Inferior parietal cortex (tissue), 1 donor: Measurements from ENCODE around the gene SVIL.
"Not testable (repeated sequence)": the region's sequence is repeated elsewhere in the genome, so short reads cannot be mapped to it uniquely, and the experiment has no call there.

ENCODE experiments used
- DNase-seq: peaks from one replicate; pipeline ENCODE4 v3.0.0-alpha.2; 2016; ENCODE audit errors: extremely low spot score

Gene SVIL

GRCh38 chr10:29622382-29622922 lies 12.3 kb downstream of the SVIL start:
- DNase-seq = no peak

GRCh38 chr10:29621161-29621560 lies 13.6 kb downstream of the SVIL start:
- no peak for DNase-seq

DNA sequence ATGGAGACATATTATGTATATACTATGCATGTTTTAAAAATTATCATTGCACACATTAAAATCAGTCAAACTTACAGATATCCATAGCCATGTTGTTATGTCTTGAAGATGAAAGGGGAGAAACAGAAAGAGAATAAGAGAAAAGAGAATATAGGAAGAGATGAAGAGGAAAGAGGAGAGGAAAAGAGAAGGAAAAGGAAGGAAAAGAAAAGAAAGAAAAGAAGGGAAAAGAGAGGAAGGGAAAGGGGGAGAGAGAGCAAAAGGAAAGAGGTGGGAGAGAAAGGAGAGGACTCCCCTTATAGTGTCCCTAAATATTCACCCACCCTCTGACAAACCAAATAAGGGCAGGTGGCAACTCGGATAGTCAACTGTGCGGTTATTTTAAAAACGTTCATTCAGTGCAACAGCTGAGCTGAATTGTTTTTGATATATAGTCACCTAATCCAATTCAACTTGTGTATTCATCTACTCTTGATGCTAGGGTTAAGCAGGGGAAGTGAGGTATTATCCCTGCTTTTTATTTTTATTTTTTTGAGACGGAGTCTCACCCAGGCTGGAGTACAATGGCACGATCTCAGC lies 14.6 kb downstream of the SVIL start:
- no peak for DNase-seq

DNA sequence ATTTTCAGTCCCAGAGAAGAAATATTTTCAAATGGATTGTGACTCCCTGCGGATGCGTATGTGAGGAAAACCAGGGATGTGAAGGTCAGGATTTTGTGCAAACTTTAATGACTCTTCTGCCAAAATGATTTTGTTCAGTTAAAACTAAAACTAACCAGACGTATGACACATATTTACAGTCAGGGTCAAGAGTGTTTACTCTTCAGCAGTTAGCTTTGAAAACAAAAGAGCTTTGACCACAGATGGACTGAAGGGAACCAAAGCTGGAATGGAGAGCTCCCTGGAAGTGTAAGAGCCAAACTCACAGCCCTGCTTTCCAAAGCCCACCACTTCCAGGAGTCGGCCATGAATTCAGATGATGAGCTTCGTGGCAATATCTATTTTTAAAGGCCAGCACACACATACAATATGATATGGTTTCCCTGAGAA lies 15.5 kb downstream of the SVIL start:
- no peak for DNase-seq

DNA sequence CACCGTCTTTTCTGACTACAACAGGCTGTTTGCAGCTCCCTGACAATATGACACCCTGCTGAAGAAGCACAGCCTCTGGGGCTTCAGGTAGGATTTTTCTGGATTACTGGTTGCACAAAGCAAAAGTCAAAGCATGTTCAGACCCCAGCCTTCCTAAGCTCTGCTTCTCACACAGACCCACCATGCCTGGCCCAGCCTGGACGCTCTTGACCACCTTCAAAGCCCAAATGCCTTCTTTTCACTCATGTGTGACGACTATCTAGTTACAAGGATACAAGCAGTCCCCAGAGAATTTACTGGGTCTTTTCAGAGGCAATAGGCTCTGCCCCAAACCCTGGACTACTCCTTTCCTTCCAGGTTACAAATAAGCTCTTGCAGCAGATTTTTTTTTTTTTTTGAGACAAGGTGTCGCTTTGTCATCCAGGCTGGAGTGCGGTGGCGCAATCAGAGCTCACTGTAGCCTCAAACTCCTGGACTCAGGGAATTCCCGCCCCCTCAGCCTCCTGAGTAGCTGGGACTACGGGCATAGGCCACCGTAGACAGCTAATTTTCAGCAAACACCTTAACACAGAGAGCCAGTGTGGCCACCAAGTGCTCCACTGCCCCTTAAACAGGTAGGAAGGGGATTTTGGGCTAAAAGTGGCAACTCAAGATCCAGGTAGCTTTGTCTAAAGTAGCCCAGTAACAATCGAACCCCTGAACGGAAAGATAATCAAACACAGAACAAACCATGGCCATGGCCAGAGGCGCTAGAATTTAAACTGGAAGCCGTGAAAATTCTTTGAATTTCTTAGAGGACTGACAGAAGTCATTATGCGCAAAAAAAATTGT lies 16.2 kb downstream of the SVIL start:
- DNase-seq = no peak

DNA sequence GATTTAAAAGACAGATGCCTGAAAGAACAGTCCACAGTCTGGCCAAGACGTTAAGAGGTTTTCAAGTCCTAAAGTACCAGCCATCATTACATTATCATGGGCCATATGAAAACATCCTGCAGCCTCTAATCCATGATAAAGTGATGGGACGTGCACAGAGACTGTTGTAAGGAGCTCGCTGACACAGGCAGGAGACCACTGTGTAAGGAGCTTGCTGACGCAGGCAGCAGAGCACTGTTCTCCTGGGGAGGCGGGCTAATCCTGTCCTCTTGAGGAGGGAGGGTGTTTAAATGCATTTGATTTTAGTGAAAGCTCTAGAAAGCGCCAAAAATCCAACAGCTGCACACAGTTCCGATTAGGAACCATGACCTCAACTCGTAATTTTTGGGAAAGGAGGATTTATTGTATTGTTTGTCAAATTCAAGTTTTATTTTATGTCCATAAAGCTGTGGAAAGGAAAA lies 16.9 kb downstream of the SVIL start:
- no peak for DNase-seq

DNA sequence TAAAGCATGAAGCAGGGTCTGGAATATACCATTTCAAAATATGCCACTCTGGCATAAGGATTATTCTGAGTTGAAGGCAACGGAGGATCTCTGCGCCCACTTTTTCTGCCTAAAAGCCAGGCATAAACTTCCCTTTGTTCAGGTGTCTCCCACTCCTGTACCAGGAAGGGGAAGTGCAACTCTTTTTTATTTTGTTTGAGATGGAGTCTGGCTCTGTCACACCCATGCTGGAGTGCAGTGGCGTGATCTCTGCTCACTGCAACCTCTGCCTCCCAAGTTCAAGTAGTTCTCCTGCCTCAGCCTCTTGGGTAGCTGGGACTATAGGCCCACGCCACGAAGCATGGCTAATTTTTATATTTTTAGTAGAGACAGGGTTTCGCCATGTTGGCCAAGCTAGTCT lies 18.2 kb downstream of the SVIL start:
- DNase-seq = no peak

DNA sequence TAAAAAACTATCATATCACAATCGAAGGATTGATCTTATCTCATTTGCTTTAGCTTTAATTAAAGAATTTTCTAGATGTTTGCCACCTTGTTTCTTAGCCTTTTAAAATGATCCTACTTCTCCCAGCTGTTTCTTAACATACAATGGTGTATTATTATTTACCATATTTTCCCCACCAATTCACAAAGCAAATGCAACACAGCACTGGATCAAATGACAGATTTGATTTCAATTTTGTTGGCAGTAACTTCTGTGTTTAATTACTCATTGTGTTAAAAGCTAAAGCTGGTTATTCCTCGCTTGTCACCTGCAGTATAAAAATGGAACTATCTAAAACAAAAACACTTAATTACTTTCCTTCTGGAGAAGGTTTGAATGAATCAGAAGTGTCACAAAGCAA lies 19.6 kb downstream of the SVIL start:
- no peak for DNase-seq

- DNase-seq = not testable (repeated sequence)
Observed at GRCh38 chr10:29614289-29614688, 20.5 kb downstream of the SVIL start.

- DNase-seq = no peak
Observed at GRCh38 chr10:29613791-29614190, 21.0 kb downstream of the SVIL start.

DNA sequence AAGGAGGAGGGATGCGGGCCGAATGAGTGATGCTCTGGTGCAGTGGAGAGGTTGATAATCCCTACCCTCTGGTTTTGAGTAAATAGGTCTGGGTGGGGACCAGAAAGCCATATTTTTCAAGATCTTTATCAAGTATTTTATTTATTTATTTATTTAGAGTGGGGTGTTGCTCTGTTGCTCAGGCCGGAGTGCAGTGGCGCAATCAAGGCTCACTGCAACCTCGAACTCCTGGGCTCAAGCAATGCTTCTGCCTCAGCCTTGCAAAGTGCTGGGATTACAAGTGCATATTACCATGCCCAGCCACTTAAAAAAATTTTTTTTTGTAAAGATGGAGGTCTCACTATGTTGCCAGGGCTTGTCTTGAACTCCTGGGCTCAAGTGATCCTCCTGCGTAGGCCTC lies 21.6 kb downstream of the SVIL start:
- no peak for DNase-seq

DNA sequence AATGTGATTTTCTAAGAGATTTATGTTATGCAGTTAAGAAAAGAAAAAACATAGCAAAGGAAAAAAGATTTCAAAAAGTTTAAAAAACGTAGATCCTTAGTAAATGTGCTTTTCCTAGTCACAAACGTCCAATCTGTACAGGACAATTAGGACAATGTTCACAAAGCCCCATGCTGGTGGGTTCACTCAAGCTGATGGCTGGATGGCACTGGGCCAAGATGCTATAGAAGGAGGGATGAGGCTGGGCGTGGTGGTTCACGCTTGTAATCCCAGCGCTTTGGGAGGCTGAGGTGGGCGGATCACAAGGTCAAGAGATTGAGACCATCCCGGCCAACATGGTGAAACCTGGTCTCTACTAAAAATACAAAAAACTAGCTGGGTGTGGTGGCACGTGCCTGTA lies 22.1 kb downstream of the SVIL start:
- DNase-seq = no peak

DNA sequence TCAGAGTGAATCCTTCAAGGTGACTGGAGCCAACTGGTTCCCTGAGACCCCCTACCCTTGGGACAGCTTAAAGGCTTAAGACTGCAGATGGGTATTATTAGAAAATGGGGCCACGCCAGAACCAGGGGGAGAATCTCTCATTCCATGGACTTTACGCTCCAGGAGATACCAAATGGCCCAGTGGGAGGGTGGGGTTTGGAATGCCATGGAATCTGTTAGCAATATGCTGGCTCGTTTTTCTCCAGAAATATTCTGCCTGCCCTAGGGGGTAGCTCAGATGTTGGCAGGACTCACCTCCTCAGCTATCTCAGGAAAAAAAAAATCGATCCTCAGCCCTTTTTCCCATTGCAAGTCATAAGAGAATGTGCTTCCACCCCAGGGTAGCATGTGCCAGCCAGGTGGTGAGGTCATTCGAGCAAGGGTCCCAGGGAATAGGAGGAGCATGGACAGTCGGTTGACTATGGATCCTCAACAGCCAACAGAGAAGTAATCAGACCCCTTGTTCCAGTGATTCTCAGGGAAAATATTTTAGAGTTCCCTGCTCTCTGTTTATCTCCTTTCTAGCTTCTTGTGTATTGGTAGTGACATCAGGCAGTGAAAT lies 22.9 kb downstream of the SVIL start:
- no peak for DNase-seq

DNA sequence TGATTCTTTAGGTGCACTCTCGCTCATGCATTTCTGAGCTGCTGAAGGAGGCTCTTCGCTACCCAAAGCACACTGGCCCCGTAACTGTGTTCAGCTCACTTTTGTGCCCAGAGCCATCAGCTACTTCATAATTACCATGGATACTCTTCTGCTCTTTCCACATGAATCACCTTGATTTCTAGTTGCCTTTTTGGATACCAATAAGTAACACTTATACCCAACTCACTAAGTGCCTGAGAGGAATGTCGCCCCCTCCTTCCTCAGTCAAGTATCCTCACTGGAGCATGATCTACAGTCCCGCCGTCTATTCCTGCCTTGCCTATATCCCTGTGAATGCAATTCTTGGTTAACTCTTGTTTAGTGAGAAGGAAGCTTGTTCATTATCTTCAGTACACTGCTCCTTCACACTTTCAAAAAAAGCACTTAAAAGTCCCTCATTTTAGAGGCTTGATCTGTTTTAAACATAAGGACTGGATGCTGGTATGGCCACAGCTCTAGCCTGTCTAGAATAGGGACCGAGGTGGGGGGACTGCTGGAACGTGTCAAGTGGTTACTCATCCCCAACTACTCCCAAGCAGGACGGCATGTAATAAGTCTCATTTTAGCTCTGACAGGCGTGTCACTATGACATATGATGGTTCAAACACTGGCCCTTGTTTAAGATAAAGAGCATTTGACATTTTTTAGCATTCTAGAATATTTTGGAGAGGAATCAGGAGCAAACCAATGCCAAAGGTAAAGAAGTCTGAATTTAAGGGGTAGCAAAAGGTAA lies 23.7 kb downstream of the SVIL start:
- no peak for DNase-seq

GRCh38 chr10:29610331-29610730 lies 24.4 kb downstream of the SVIL start:
- not testable (repeated sequence) for DNase-seq

- DNase-seq = no peak
Observed at GRCh38 chr10:29609696-29610095, 25.1 kb downstream of the SVIL start.

- no peak for DNase-seq
Observed at GRCh38 chr10:29608476-29609301, 26.1 kb downstream of the SVIL start.

GRCh38 chr10:29608062-29608461 lies 26.7 kb downstream of the SVIL start:
- no peak for DNase-seq

- DNase-seq = no peak
Observed at GRCh38 chr10:29607576-29607975, 27.2 kb downstream of the SVIL start.

- not testable (repeated sequence) for DNase-seq
Observed at GRCh38 chr10:29606693-29607092, 28.1 kb downstream of the SVIL start.

DNA sequence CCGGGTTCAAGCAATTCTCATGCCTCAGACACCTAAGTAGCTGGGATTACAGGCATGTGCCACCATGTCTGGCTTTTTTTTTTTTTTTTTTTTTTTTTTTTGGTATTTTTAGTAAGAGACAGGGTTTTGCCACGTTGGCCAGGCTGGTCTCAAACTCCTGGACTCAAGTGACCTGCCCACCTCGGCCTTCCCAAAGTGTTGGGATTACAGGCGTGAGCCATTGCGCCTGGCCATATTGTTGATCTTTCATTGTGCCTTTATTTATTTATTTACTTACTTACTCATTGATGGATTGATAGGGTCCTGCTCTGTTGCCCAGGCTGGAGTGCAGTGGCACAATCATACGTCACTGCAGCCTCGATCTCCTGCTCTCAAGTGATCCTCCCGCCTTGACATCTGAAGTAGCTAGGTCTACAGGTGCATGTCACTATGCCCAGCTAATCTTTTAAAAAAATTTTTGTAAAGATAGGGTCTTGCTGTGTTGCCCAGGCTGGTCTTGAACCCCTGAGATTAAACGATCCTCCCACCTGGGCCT lies 30.4 kb downstream of the SVIL start:
- no peak for DNase-seq
